Ishikawa (cell line): Measurements from ENCODE around the gene ALG1.
A peak's percentile ranks its signal among the peaks of the same experiment; 100 is the strongest.

Experiments used
- CEBPB ChIP-seq: IDR thresholded peaks from 2 replicates; pipeline ENCODE4 v1.6.1; 2012
- CREB1 ChIP-seq: IDR thresholded peaks from 2 replicates; pipeline ENCODE4 v1.6.1; 2012; ENCODE audit warnings: low read depth
- EGR1 ChIP-seq: IDR thresholded peaks from 2 replicates; pipeline ENCODE4 v1.6.1; 2012
- EP300 ChIP-seq: IDR thresholded peaks from 2 replicates; pipeline ENCODE4 v1.6.1; 2012; ENCODE audit warnings: borderline replicate concordance
- FOXM1 ChIP-seq: IDR thresholded peaks from 2 replicates; pipeline ENCODE4 v1.6.1; 2012; ENCODE audit warnings: low read depth, borderline replicate concordance
- MAX ChIP-seq: IDR thresholded peaks from 2 replicates; pipeline ENCODE4 v1.6.1; 2012
- NFIC ChIP-seq: IDR thresholded peaks from 2 replicates; pipeline ENCODE4 v1.6.1; 2012
- RAD21 ChIP-seq: IDR thresholded peaks from 2 replicates; pipeline ENCODE4 v1.6.1; 2012; ENCODE audit warnings: low read depth
- REST ChIP-seq: IDR thresholded peaks from 2 replicates; pipeline ENCODE4 v1.6.1; 2012; ENCODE audit warnings: low read depth, mild to moderate bottlenecking
- TAF1 ChIP-seq: IDR thresholded peaks from 2 replicates; pipeline ENCODE4 v1.6.1; 2012; ENCODE audit warnings: low read depth, mild to moderate bottlenecking
- TCF12 ChIP-seq: IDR thresholded peaks from 2 replicates; pipeline ENCODE4 v1.6.1; 2012; ENCODE audit warnings: low read depth
- TEAD4 ChIP-seq: IDR thresholded peaks from 2 replicates; pipeline ENCODE4 v1.6.1; 2012
- YY1 ChIP-seq: IDR thresholded peaks from 2 replicates; pipeline ENCODE4 v1.6.1; 2012; ENCODE audit warnings: low read depth
- ZBTB7A ChIP-seq: IDR thresholded peaks from 2 replicates; pipeline ENCODE4 v1.6.1; 2012; ENCODE audit warnings: low read depth
- TF ChIP-seq, protein P1 (sequence below): IDR thresholded peaks from 2 replicates; pipeline ENCODE4 v1.6.1; 2012

The ALG1 gene

DNA sequence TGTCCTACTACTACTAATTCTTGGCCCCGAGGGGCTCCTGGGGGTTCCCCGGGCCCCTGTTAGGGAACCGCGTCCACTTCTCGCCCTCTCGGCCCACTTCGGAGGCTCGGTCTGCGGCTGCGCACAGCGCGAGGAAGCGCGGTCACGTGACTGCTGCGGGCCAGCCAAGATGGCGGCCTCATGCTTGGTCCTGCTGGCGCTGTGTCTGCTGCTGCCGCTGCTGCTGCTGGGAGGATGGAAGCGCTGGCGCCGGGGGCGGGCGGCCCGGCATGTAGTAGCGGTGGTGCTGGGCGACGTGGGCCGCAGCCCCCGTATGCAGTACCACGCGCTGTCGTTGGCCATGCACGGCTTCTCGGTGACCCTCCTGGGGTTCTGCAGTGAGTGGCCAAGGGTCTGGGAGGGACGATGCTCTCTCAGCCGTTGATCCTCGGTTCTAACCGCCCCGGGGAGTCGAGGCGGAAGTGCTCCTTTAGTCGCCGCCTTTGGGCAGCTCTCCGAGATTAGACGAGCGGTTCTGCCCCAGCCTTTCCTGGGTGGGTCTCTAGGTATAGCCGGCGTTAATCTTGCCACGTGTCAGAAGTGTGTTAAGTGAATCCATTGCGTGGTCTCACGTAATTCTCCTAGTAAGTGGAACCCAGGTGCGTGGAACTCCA is at the start of gene ALG1:
Gene ALG1 (plus strand): TSS at position 163 of the 653 bp plus-strand sequence. CDS start 7 bp downstream, at position 170.
- TF ChIP-seq EP300, result no peak
- TF ChIP-seq YY1, result peak; percentile 99
- no peak for TF ChIP-seq CREB1
- TF ChIP-seq ZBTB7A, result 0 out of 2 replicates have a peak, but pooled peaks have one; percentile 21
- TF ChIP-seq TEAD4, result no peak
- TF ChIP-seq REST, result no peak
- no peak for TF ChIP-seq NFIC
- no peak for TF ChIP-seq RAD21
- TF ChIP-seq, protein P1, sequence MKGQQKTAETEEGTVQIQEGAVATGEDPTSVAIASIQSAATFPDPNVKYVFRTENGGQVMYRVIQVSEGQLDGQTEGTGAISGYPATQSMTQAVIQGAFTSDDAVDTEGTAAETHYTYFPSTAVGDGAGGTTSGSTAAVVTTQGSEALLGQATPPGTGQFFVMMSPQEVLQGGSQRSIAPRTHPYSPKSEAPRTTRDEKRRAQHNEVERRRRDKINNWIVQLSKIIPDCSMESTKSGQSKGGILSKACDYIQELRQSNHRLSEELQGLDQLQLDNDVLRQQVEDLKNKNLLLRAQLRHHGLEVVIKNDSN, result peak; percentile 98
- peak; percentile 49; the same call in 1 of the 2 replicates for TF ChIP-seq EGR1
- TF ChIP-seq MAX, result peak; percentile 84
- peak; percentile 26; the same call in 1 of the 2 replicates for TF ChIP-seq TCF12
- TF ChIP-seq TAF1, result peak; percentile 97

GRCh38 chr16:5022521-5022920 is 49.1 kb upstream of the ALG1 start:
- TF ChIP-seq TAF1 (no peak), TEAD4 (no peak), FOXM1 (no peak), REST (no peak), CREB1 (no peak), RAD21 (no peak), YY1 (no peak), NFIC (no peak), CEBPB (no peak), EP300 (no peak), TCF12 (no peak), ZBTB7A (no peak), EGR1 (no peak), MAX (no peak)
- TF ChIP-seq, protein P1, result no peak

GRCh38 chr16:5024632-5025031 is 47.0 kb upstream of the ALG1 start:
- TF ChIP-seq CEBPB (no peak), REST (no peak), RAD21 (peak; percentile 45), EP300 (no peak), MAX (no peak)

GRCh38 chr16:5025171-5025632 is 46.4 kb upstream of the ALG1 start:
- no peak for TF ChIP-seq ZBTB7A
- TF ChIP-seq YY1, result no peak
- no peak for TF ChIP-seq MAX
- TF ChIP-seq CEBPB, result no peak
- TF ChIP-seq TCF12, result no peak
- no peak for TF ChIP-seq REST
- TF ChIP-seq, protein P1, result no peak
